Left colon (tissue), 2 donors: ENCODE data around the gene MUC5AC. TPM values are rescaled to one million over a fixed set of nuclear protein-coding genes. Genes with fewer than 3 reads are reported as not detected.
"Not testable (repeated sequence)": the region's sequence is repeated elsewhere in the genome, so short reads cannot be mapped to it uniquely, and the experiment has no call there.

Source experiments
- ATAC-seq: fragments of 200-7000 bp; cut with Tn5 transposase; one replicate; pipeline ENCODE4 v1.9.1; 2020; ENCODE audit warnings: mild to moderate bottlenecking, moderate library complexity
- DNase-seq, 2 donors: peaks; one replicate each; pipeline ENCODE4 v3.0.0-alpha.2; 2020
- intact Hi-C, 2 donors: fragments of 100-400 bp; cut with DNase I in 1 of 2; cut with micrococcal nuclease in 1 of 2; formaldehyde crosslinking; loops; one replicate each; pipeline versions ENCODE4 v1.11.2 to v1.14.0; 2022; cut with DNase I, micrococcal nuclease
- total RNA-seq, 2 donors: library from RNA; stranded (reverse); fragmentation: NEBNext Ultra II Directional; extraction: Animal tissue kit (Norgen Biotek cat#: 25700); gene quantifications; one replicate each; pipeline ENCODE4 v1.2.1, GENCODE V29; 2021
- donor health status: DM: no; HTN: no; CAD: no.
- donor health status: DM: yes; HTN: yes; CAD: no.

Gene MUC5AC
- total RNA-seq, 2 donors from 2014 or later, result 0.03 to 0.09 TPM

GRCh38 chr11:1171985-1172728, 14.4 kb downstream of the MUC5AC start:
- ATAC-seq (no peak), DNase-seq (no peak)
- intact Hi-C loops, result no loop called here

- no peak for ATAC-seq
- DNase-seq, result no peak
- intact Hi-C loops, result no loop called here
Observed at GRCh38 chr11:1172729-1173117, 15.0 kb downstream of the MUC5AC start.

- intact Hi-C loops, DNase-seq, ATAC-seq: not testable (repeated sequence)
Observed at GRCh38 chr11:1173396-1173795, 15.6 kb downstream of the MUC5AC start.

- ATAC-seq (no peak), DNase-seq (no peak)
- intact Hi-C loops, result no loop called here
Observed at GRCh38 chr11:1174441-1175370, 17.0 kb downstream of the MUC5AC start.

GRCh38 chr11:1175461-1176223, 17.9 kb downstream of the MUC5AC start:
- no peak for ATAC-seq
- intact Hi-C loops, result no loop called here
- DNase-seq, result no peak

DNA sequence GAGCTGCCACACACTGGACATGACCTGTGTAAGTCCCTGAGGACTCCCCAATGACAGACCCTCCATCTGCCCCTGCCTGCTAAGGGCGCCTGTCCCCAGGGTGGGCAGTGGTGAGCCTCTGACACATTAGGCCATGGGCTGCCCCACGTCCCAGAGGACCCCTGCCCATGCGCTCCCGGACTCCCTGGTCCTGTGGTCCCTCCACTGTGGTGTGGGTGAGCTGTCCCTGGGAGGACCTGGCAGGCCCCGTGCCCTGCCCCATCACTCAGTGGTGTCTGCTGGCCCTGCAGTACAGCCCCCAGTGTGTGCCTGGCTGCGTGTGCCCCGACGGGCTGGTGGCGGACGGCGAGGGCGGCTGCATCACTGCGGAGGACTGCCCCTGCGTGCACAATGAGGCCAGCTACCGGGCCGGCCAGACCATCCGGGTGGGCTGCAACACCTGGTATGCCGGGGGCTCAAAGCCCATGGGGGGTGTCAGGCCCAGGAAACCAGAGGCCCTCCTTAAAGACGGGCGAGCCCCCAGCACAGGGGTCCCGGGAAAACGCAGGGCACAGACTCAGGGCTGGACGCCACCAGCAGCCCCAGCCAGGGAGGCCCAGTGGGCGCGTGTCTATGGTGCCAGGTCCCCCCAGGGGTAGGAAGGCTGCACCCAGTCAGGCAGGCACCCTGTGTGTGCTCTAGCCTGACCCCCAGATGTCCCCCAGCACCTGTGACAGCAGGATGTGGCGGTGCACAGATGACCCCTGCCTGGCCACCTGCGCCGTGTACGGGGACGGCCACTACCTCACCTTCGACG, 18.7 kb downstream of the MUC5AC start:
- DNase-seq (no peak), ATAC-seq (no peak)
- intact Hi-C loops, result no loop called here

DNA sequence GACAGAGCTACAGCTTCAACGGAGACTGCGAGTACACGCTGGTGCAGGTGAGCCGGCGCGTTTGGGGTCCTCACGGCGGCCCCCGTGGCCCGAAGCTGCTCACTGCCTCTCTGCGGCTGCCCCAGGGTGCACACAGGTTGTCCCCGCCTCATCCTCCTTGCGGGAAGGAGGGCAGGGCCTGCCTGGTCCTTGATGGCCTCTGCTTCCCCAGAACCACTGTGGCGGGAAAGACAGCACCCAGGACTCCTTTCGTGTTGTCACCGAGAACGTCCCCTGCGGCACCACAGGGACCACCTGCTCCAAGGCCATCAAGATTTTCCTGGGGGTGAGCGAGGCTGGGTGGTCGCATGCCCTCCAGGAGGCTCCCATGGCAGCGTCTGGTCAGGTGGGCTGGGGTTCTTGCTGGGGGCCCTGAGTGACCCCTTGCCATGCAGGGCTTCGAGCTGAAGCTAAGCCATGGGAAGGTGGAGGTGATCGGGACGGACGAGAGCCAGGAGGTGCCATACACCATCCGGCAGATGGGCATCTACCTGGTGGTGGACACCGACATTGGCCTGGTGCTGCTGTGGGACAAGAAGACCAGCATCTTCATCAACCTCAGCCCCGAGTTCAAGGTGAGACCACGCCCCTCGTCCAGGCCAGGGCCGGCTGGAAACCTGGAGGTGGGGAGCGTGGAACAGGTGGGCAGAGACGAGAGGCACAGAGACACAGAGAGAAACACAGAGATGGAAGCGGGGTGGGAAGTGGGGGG, 19.4 kb downstream of the MUC5AC start:
- ATAC-seq (no peak), DNase-seq (no peak)
- intact Hi-C loops, result no loop called here

DNA sequence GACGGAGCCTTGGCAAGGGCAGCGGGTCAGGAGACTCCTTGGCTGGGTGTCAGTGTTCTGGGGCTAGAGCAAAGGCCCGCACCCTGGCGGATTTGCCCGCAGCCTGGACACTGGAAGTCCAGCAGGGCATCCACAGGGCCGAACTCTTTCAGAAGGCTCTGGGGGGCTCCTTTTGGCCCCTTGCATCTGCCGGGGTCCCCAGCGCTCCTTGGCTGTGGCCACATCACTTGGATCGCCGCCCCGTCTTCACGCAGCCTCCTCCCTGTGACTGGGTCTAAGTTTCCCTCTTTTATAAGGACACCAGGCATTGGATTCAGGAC, 20.0 kb downstream of the MUC5AC start:
- intact Hi-C loops, result no loop called here
- no peak for DNase-seq
- ATAC-seq, result no peak

DNA sequence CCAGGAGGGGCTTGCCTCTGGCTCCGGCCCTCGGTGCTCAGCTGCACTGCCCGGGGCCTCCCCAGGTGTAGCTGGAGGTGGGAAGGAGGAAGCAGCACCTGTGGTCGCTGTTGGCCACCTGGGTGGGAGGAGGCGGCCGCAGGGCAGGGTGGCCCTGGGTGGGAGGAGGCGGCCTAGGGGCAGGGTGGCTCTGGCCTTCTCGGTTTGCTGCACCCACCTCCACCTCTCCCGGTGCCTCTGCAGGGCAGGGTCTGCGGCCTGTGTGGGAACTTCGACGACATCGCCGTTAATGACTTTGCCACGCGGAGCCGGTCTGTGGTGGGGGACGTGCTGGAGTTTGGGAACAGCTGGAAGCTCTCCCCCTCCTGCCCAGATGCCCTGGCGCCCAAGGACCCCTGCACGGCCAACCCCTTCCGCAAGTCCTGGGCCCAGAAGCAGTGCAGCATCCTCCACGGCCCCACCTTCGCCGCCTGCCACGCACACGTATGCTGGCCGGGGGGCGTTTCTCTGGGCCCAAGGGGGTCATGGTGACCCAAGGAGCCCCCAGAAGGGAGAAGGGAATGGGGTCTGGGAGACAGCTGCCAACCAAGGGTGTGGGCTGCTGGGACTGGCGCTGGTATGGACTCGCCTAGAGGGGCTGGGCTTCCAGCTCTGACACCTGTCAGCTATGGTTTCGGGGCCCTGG, 20.6 kb downstream of the MUC5AC start:
- ATAC-seq (no peak), DNase-seq (no peak)
- intact Hi-C loops, result no loop called here

- ATAC-seq (no peak), DNase-seq (no peak)
- intact Hi-C loops, result no loop called here
Observed at GRCh38 chr11:1178906-1179305, 21.2 kb downstream of the MUC5AC start.

DNA sequence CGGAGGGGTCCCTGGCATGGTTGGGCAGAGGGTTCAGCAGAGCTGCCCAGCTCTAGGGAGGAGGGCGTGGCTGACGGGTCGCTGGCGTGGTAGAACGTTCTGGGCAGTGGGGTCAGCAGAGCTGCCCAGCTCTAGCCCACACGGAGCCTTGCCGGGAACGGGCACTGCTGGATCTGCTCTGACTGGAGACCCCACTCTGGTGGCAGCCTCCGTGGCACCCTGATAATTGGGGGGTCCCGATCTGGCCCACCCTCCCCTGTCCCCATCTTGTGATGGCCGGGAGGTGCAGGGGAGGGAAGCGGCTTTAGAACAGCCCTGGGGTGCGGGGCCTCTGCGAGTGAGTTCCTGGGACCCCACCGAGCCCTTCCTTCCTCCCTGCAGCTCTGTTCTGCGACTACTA, 21.9 kb downstream of the MUC5AC start:
- no peak for ATAC-seq
- intact Hi-C loops, result no loop called here
- DNase-seq, result no peak

GRCh38 chr11:1180171-1180570, 22.4 kb downstream of the MUC5AC start:
- DNase-seq (no peak), ATAC-seq (no peak)
- intact Hi-C loops, result no loop called here

GRCh38 chr11:1180947-1181391, 23.2 kb downstream of the MUC5AC start:
- intact Hi-C loops, result no loop called here
- ATAC-seq, result no peak

GRCh38 chr11:1181420-1181819, 23.7 kb downstream of the MUC5AC start:
- intact Hi-C loops, result no loop called here
- ATAC-seq, result no peak
- DNase-seq, result no peak

More at GRCh38 chr11:1180947-1181391, 23.2 kb downstream of the MUC5AC start:
- DNase-seq, result no peak

- DNase-seq (no peak), ATAC-seq (no peak)
- intact Hi-C loops, result no loop called here
Observed at GRCh38 chr11:1181853-1182535, 24.2 kb downstream of the MUC5AC start.

- intact Hi-C loops, DNase-seq, ATAC-seq: not testable (repeated sequence)
Observed at GRCh38 chr11:1184139-1184538, 26.4 kb downstream of the MUC5AC start.
